Right atrium auricular region (tissue), 2 donors: ENCODE data around the gene DBT. TPM values are rescaled to one million over a fixed set of nuclear protein-coding genes. Genes with fewer than 3 reads are reported as not detected.
"Not testable (repeated sequence)": the region's sequence is repeated elsewhere in the genome, so short reads cannot be mapped to it uniquely, and the experiment has no call there.

ENCODE experiments used
- DNase-seq: peaks from one replicate; pipeline ENCODE4 v3.0.0-alpha.2; 2019; ENCODE audit warnings: low spot score
- H3K27ac ChIP-seq, 2 donors: fragments of 200-600 bp; sonication (generic); 1 replicate in 1 of 2; 2 replicates in 1 of 2; pipeline ENCODE4 v1.5.1; 2016 to 2019
- H3K27me3 ChIP-seq, 2 donors: fragments of 200-600 bp; sonication (generic); one replicate each; pipeline versions ENCODE4 v1.5.1 to v1.6.0; 2017 to 2019
- H3K36me3 ChIP-seq: fragments of 200-600 bp; sonication (generic); one replicate; pipeline ENCODE4 v1.5.1; 2016
- H3K4me1 ChIP-seq, 2 donors: fragments of 200-600 bp; sonication (generic); one replicate each; pipeline versions ENCODE4 v1.5.1 to v1.6.0; 2017 to 2019
- H3K4me3 ChIP-seq, 2 donors: fragments of 200-600 bp; sonication (generic); 1 replicate in 1 of 2; 2 replicates in 1 of 2; pipeline ENCODE4 v1.5.1; 2017 to 2019; ENCODE audit warnings: mild to moderate bottlenecking in 1 of 2, moderate library complexity in 1 of 2
- H3K9me3 ChIP-seq, 2 donors: fragments of 200-600 bp; sonication (generic); one replicate each; pipeline ENCODE4 v1.5.1; 2019
- CTCF ChIP-seq, 2 donors: fragments of 200-600 bp; sonication (generic); IDR thresholded peaks; one replicate each; pipeline ENCODE4 v1.5.1; 2019; ENCODE audit warnings: antibody characterized with exemption in 2 of 2
- total RNA-seq, 2 donors: library from RNA; depleted of rRNA; stranded (reverse); fragments of >200 nt; gene quantifications; one replicate each; pipeline ENCODE4 v1.1.0, GENCODE V29; 2016

The DBT gene
- total RNA-seq, 2 donors from 2014 or later = 6.2 to 14.0 TPM

GRCh38 chr1:100219457-100219856, 30.2 kb downstream of the DBT start:
- H3K9me3 ChIP-seq = no peaks in the 10 kb centered on the region
- no peak overlapping the region for H3K27ac ChIP-seq
- peaks cover 19% of the 10 kb centered on the region for H3K36me3 ChIP-seq
- no peak for DNase-seq
- no peaks in the 10 kb centered on the region for H3K27me3 ChIP-seq
- no peaks in the 10 kb centered on the region for H3K4me1 ChIP-seq
- no peak for TF ChIP-seq CTCF (IDR thresholded peaks at IDR 0.05)
- H3K4me3 ChIP-seq = no peak overlapping the region

GRCh38 chr1:100217834-100218233, 31.8 kb downstream of the DBT start:
- peaks cover 32% of the 10 kb centered on the region for H3K36me3 ChIP-seq
- TF ChIP-seq CTCF (IDR thresholded peaks at IDR 0.05) = no peak
- no peak overlapping the region for H3K4me3 ChIP-seq
- no peaks in the 10 kb centered on the region for H3K27me3 ChIP-seq
- peak overlapping the region in 1 of 2 donors; percentile 59 for H3K27ac ChIP-seq
- H3K9me3 ChIP-seq = no peaks in the 10 kb centered on the region
- no peak for DNase-seq
- H3K4me1 ChIP-seq = no peaks in the 10 kb centered on the region

- Histone ChIP-seq H3K36me3 (peaks cover 41% of the 10 kb centered on the region), H3K9me3 (no peaks in the 10 kb centered on the region), H3K27me3 (no peaks in the 10 kb centered on the region), H3K4me1 (no peaks in the 10 kb centered on the region), H3K4me3 (no peak overlapping the region), H3K27ac (no peak overlapping the region)
- no peak for DNase-seq
- TF ChIP-seq CTCF (IDR thresholded peaks at IDR 0.05) = no peak
These were observed 34.5 kb downstream of the DBT start for GRCh38 chr1:100215101-100215500.

GRCh38 chr1:100213141-100213540, 36.5 kb downstream of the DBT start:
- Histone ChIP-seq H3K4me3 (no peak overlapping the region), H3K9me3 (no peaks in the 10 kb centered on the region), H3K36me3 (peaks cover 52% of the 10 kb centered on the region), H3K27me3 (no peaks in the 10 kb centered on the region), H3K27ac (no peak overlapping the region), H3K4me1 (no peaks in the 10 kb centered on the region)
- no peak for TF ChIP-seq CTCF (IDR thresholded peaks at IDR 0.05)
- no peak for DNase-seq

- DNase-seq = no peak
- Histone ChIP-seq H3K9me3 (peaks cover 0 to 3% of the 10 kb centered on the region in 2 donors), H3K4me3 (no peak overlapping the region), H3K27ac (no peak overlapping the region), H3K36me3 (peaks cover 58% of the 10 kb centered on the region), H3K27me3 (no peaks in the 10 kb centered on the region), H3K4me1 (no peaks in the 10 kb centered on the region)
- TF ChIP-seq CTCF (IDR thresholded peaks at IDR 0.05) = no peak
These were observed 43.3 kb downstream of the DBT start for GRCh38 chr1:100206301-100206700.

- not testable (repeated sequence) for DNase-seq, H3K4me1 ChIP-seq, H3K9me3 ChIP-seq, H3K4me3 ChIP-seq, H3K27me3 ChIP-seq, H3K27ac ChIP-seq
- peaks cover 54% of the 10 kb centered on the region for H3K36me3 ChIP-seq
These were observed 44.0 kb downstream of the DBT start for GRCh38 chr1:100205593-100205992.

GRCh38 chr1:100205103-100205502, 44.5 kb downstream of the DBT start:
- H3K9me3 ChIP-seq, DNase-seq, H3K27me3 ChIP-seq, H3K4me1 ChIP-seq, H3K27ac ChIP-seq, H3K4me3 ChIP-seq: not testable (repeated sequence)
- H3K36me3 ChIP-seq = peaks cover 56% of the 10 kb centered on the region

GRCh38 chr1:100202703-100203102, 46.9 kb downstream of the DBT start:
- DNase-seq, H3K27ac ChIP-seq, H3K27me3 ChIP-seq, H3K4me3 ChIP-seq, H3K4me1 ChIP-seq, H3K9me3 ChIP-seq: not testable (repeated sequence)
- peaks cover 63% of the 10 kb centered on the region for H3K36me3 ChIP-seq

- H3K27ac ChIP-seq, DNase-seq, H3K4me1 ChIP-seq, H3K27me3 ChIP-seq, H3K4me3 ChIP-seq, H3K9me3 ChIP-seq: not testable (repeated sequence)
- H3K36me3 ChIP-seq = peaks cover 59% of the 10 kb centered on the region
These were observed 49.6 kb downstream of the DBT start for GRCh38 chr1:100200060-100200459.
